Testis (tissue), 2 donors: ENCODE data around the gene CLEC3A.

ENCODE experiments used
- CTCF ChIP-seq, 3 experiments: fragments of 450-650 bp in 2 of 3; fragments of 200-600 bp in 1 of 3; sonication (generic) in 1 of 3; IDR thresholded peaks; one replicate each; pipeline ENCODE4 v1.5.1; 2016 to 2019; ENCODE audit warnings: antibody characterized with exemption in 3 of 3, mild to moderate bottlenecking in 2 of 3, moderate library complexity in 1 of 3
- POLR2A ChIP-seq: fragments of 450-650 bp; IDR thresholded peaks from one replicate; pipeline ENCODE4 v1.6.1; 2017; ENCODE audit warnings: antibody characterized with exemption, mild to moderate bottlenecking, moderate library complexity

GRCh38 chr16:78045865-78046581 lies 23.7 kb downstream of the CLEC3A start:
- TF ChIP-seq CTCF (IDR thresholded peaks at IDR 0.05), result no peak
- no peak for TF ChIP-seq POLR2A
